AG04449 (cell line): ENCODE data around the gene PTPN1.
"Not testable (repeated sequence)": the region's sequence is repeated elsewhere in the genome, so short reads cannot be mapped to it uniquely, and the experiment has no call there.

Experiments used
- CTCF ChIA-PET: fragments of 350-600 bp; formaldehyde crosslinking; extraction: SDS; loops from one replicate; lab custom pipeline; 2021; ENCODE audit warnings: antibody characterized with exemption; lab: Yijun Ruan, JAX
- POLR2A ChIA-PET: fragments of 400-600, 350-600 bp; formaldehyde crosslinking; extraction: SDS; loops from one replicate; lab custom pipeline; 2020; ENCODE audit warnings: antibody characterized with exemption, inconsistent platforms; lab: Yijun Ruan, JAX
- DNase-seq: peaks from one replicate; pipeline ENCODE4 v3.0.0-alpha.2; 2010; ENCODE audit warnings: low read depth, low spot score
- H3K4me3 ChIP-seq: 2 replicates; pipeline ENCODE4 v1.5.1; 2011; ENCODE audit warnings: low read depth, mild to moderate bottlenecking, control low read depth, low read length
- CTCF ChIP-seq: IDR thresholded peaks from one replicate; pipeline ENCODE4 v1.5.1; 2011; ENCODE audit warnings: mild to moderate bottlenecking, moderate library complexity, low read length, control low read depth, inconsistent platforms; ENCODE audit not compliant: insufficient read depth; ENCODE audit errors: missing control alignments

PTPN1 gene

DNA sequence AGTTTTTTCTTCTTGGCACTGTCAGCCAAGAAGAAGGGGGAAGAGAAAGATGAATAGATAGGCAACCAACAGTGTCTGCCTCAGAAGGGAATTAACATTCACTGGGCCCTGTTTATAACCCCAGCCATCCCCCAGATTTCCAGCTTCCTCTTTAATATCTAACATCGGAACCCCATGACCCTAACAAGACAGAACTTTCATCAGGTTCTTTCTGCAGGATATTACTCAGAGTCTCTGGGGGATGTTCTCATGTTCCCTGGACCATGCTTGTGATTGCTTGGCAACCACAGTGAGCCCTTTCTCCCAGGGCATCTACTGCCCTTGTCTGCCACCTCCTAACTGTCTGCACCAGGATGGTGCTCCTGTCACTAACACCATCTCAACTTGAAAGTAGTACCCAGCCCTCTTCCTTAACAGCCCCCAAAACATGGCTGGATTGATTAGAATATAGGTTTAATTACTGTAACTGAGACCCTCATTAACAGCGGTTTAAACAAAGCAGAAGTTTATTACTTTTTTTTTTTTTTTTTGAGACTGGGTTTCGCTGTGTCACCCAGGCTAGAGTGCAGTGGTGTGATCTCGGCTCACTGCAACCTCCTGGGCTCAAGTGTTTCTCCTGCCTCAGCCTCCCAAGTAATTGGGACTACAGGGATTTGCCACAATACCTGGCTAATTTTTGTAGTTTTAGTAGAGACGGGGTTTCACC, 12.0 kb upstream of the PTPN1 start:
- no peak for TF ChIP-seq CTCF
- POLR2A ChIA-PET, result no interaction called here
- H3K4me3 ChIP-seq, result no peak overlapping the region
- CTCF ChIA-PET, result interaction anchor here (0.9 to 1.5 kb wide), 3 partner anchors 9 to 78 kb away, joined by 3 read pairs; no protein-coding TSS in a partner anchor
- no peak for DNase-seq

DNA sequence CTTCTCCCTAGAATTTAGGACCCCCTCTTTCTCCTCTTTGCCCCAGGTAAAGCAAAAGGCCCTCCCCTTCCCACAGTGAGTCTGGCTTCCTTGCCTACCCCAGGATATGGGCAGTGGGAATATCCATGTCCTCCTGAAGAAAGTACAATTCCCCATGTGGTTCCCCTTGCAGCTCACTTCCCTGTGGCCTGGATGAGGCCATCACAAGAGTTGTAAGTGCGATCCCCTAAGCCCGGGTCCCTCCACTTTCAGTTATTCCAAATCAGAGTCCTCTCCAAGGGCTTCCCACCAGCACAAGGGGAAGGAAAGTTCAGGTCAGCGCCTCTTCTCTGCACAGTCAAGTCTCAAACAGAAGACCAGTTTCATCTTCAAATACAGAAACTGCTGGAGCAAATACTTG, 10.2 kb upstream of the PTPN1 start:
- no peak for DNase-seq
- TF ChIP-seq CTCF, result no peak
- POLR2A ChIA-PET, result no interaction called here
- CTCF ChIA-PET, result interaction anchor here (1.0 to 1.3 kb wide), 2 partner anchors 9 to 80 kb away, joined by 3 read pairs; no protein-coding TSS in a partner anchor
- H3K4me3 ChIP-seq, result no peak overlapping the region

GRCh38 chr20:50501972-50502745, 8.0 kb upstream of the PTPN1 start:
- DNase-seq, result no peak
- ChIA-PET CTCF (interaction anchor here (1.0 to 2.6 kb wide), 7 partner anchors 8 to 293 kb away, joined by 3 to 10 read pairs (median 4); partner anchors contain the start of gene BCAS4), POLR2A (interaction anchor here (0.6 kb wide), 1 partner anchor 141 kb away, joined by 3 read pairs; no protein-coding TSS in a partner anchor)
- no peak overlapping the region for H3K4me3 ChIP-seq
- TF ChIP-seq CTCF, result no peak

- CTCF ChIA-PET, result interaction anchor here (0.6 to 3.2 kb wide), 12 partner anchors 9 to 319 kb away, joined by 3 to 24 read pairs (median 4); no protein-coding TSS in a partner anchor
- no peak overlapping the region for H3K4me3 ChIP-seq
- POLR2A ChIA-PET, result no interaction called here
- no peak for DNase-seq
- no peak for TF ChIP-seq CTCF
These were observed 5.9 kb upstream of the PTPN1 start for GRCh38 chr20:50504231-50504823.

DNA sequence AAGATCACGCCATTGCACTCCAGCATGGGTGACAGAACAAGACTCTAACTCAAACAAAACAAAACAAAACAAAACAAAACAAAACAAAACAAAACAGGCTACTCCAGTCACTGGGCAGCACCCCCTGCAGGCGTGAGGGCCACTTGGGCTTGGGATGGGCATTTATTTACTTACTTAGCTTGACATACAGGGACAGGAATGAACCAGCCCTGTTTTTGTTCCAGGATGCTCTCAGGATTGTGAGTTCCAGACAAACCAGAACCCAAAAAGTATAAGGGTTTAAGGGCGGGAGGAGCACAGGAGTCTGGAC, 4.0 kb upstream of the PTPN1 start:
- no peak overlapping the region for H3K4me3 ChIP-seq
- CTCF ChIA-PET, result interaction anchor here (1.0 to 3.2 kb wide), 7 partner anchors 10 to 81 kb away, joined by 3 to 24 read pairs (median 4); no protein-coding TSS in a partner anchor
- TF ChIP-seq CTCF, result no peak
- POLR2A ChIA-PET, result no interaction called here
- DNase-seq, result no peak

GRCh38 chr20:50507745-50508144, 2.4 kb upstream of the PTPN1 start:
- not testable (repeated sequence) for H3K4me3 ChIP-seq, DNase-seq
- POLR2A ChIA-PET, result interaction anchor here (1.0 kb wide), 1 partner anchor 10 kb away, joined by 4 read pairs; no protein-coding TSS in a partner anchor
- CTCF ChIA-PET, result interaction anchor here (1.2 kb wide), 1 partner anchor 68 kb away, joined by 3 read pairs; no protein-coding TSS in a partner anchor
